Esophagus (tissue), 2 donors: ENCODE data around the gene NRDC. TPM values are rescaled to one million over a fixed set of nuclear protein-coding genes. Genes with fewer than 3 reads are reported as not detected.

Experiments used
- H3K27ac ChIP-seq, 2 donors: one replicate each; pipeline ENCODE4 v1.5.1; 2013; ENCODE audit warnings: low read depth in 2 of 2, mild to moderate bottlenecking in 2 of 2, inconsistent platforms in 1 of 2, low read length in 1 of 2, moderate library complexity in 1 of 2
- H3K27me3 ChIP-seq, 2 donors: one replicate each; pipeline ENCODE4 v1.6.1; 2013; ENCODE audit warnings: low read length in 2 of 2, control low read depth in 1 of 2, mild to moderate bottlenecking in 1 of 2; ENCODE audit not compliant: insufficient read depth in 2 of 2, control insufficient read depth in 1 of 2
- H3K36me3 ChIP-seq, 2 donors: one replicate each; pipeline ENCODE4 v1.6.1; 2013; ENCODE audit warnings: low read length in 1 of 2; ENCODE audit not compliant: control insufficient read depth in 2 of 2, insufficient read depth in 2 of 2
- H3K4me1 ChIP-seq, 2 donors: one replicate each; pipeline ENCODE4 v1.6.1; 2013; ENCODE audit warnings: low read length in 1 of 2; ENCODE audit not compliant: control insufficient read depth in 2 of 2, insufficient read depth in 2 of 2
- H3K4me3 ChIP-seq, 2 donors: one replicate each; pipeline ENCODE4 v1.5.1; 2013; ENCODE audit warnings: low read length in 2 of 2, mild to moderate bottlenecking in 2 of 2, low read depth in 1 of 2, moderate library complexity in 1 of 2
- H3K9me3 ChIP-seq, 2 donors: one replicate each; pipeline ENCODE4 v1.6.1; 2013; ENCODE audit warnings: mild to moderate bottlenecking in 2 of 2, low read depth in 1 of 2, low read length in 1 of 2, moderate library complexity in 1 of 2; ENCODE audit not compliant: control insufficient read depth in 2 of 2, insufficient read depth in 1 of 2
- WGBS, 2 donors: extraction: QIAGEN DNeasy Blood & Tissue Kit; methylation state at CpG; one replicate each; pipeline ENCODE4 v1.1.7; 2013; 5-methylcytosine and 5-hydroxymethylcytosine counted together
- polyA plus RNA-seq, 2 donors: library from polyadenylated mRNA; stranded (reverse); fragments of 200-250 nt; gene quantifications; one replicate each; pipeline ENCODE4 v1.2.3, GENCODE V29; 2013
- donor health status: healthy with polysubstance abuse.
- donor health status: Bipolar disorder and iron deficiency.

The NRDC gene
- polyA plus RNA-seq, 2 donors, result 51.3 to 78.1 TPM

- Histone ChIP-seq H3K4me1 (peaks cover 0 to 8% of the 10 kb centered on the region in 2 donors), H3K4me3 (no peak overlapping the region), H3K27ac (no peak overlapping the region), H3K36me3 (no peaks in the 10 kb centered on the region), H3K27me3 (no peaks in the 10 kb centered on the region), H3K9me3 (no peaks in the 10 kb centered on the region)
- WGBS, 2 donors, result 74 to 81% methylated on average over 7 of the region's 7 CpGs
Observed at GRCh38 chr1:51870603-51871350, 7.8 kb downstream of the NRDC start.

DNA sequence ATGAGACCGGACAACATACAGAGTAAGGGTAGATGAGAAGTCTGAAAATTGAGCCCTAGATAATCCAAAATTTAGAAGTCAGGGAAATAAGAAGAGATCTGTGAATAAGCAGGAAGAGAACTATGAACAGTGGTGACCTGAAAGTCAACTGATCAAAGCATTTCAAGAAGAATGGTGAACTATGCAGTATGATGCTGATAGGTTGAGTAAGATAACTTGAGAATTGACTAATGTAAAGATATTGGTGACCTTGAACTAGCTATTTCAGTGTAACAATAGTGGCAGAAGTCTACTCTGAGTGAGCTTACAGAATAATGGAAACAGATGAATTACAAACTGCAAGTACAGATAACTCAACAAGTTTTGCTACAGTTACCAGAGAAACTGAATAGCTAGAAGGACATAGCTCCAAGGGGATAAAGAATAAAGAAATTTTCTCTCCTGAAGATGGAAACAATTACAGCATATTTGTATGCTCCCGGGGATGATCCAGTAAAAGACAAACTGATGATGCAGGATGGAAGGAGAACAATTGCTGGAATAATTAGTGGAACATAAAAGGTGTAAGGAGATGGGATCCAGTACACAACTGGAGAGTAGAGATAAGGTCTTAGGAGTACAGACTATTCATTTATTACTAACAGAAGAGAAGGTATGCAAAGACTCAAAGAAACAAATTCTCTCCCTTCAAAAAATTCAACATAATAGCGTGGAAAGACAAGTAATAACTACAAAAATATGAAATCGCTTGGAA, 10.9 kb downstream of the NRDC start:
- peaks cover 0 to 2% of the 10 kb centered on the region in 2 donors for H3K4me1 ChIP-seq
- no peaks in the 10 kb centered on the region for H3K36me3 ChIP-seq
- H3K9me3 ChIP-seq, result no peaks in the 10 kb centered on the region
- H3K27ac ChIP-seq, result no peak overlapping the region
- no peak overlapping the region for H3K4me3 ChIP-seq
- no peaks in the 10 kb centered on the region for H3K27me3 ChIP-seq
- WGBS, 2 donors, result 94 to 96% methylated on average over 4 of the region's 4 CpGs

DNA sequence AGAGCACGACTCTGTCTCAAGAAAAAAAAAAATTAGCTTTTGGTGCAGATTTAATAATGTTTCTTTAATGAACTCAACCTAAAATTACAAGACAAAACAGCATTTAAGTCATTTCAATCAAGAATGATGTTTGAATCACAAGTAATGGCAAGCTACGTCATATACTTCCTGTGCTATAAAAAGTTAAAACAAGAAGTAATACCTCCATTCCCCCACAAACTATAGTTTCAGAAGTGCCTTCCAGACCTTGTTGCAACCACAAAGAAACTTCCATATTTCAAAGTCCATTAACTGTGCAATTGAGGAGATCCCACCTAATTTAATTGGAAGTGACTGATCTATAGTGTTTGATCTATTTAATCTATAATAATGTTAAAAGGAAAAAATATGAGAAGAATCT, 15.1 kb downstream of the NRDC start:
- Histone ChIP-seq H3K27ac (no peak overlapping the region), H3K4me1 (peaks cover 0 to under 1% of the 10 kb centered on the region in 2 donors), H3K4me3 (no peak overlapping the region), H3K27me3 (no peaks in the 10 kb centered on the region), H3K36me3 (peaks cover 0 to 2% of the 10 kb centered on the region in 2 donors), H3K9me3 (no peaks in the 10 kb centered on the region)
- 81 to 88% methylated on average over 2 of the region's 2 CpGs for WGBS, 2 donors

DNA sequence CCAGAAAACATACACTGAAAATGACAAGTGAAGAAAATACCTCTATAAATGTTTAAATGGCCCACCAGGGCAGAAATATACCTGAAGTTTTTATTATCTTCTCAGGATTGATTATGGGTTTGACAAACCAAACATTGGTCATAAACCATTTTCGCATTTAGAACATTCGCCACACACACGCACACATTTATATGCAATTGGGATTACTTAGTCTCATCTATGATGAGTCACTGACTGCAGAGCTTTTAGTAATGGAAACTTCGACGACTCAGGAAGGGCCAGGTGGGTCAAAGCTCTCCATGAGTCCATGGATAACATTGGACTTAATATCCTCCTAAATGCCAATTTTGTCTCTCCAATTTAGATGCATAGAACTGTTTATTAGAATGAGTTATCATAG, 16.9 kb downstream of the NRDC start:
- no peak overlapping the region for H3K27ac ChIP-seq
- WGBS, 2 donors, result 91 to 93% methylated on average over 5 of the region's 5 CpGs
- H3K9me3 ChIP-seq, result no peaks in the 10 kb centered on the region
- no peaks in the 10 kb centered on the region for H3K4me1 ChIP-seq
- H3K4me3 ChIP-seq, result no peak overlapping the region
- H3K27me3 ChIP-seq, result no peaks in the 10 kb centered on the region
- H3K36me3 ChIP-seq, result peaks cover 0 to 2% of the 10 kb centered on the region in 2 donors

DNA sequence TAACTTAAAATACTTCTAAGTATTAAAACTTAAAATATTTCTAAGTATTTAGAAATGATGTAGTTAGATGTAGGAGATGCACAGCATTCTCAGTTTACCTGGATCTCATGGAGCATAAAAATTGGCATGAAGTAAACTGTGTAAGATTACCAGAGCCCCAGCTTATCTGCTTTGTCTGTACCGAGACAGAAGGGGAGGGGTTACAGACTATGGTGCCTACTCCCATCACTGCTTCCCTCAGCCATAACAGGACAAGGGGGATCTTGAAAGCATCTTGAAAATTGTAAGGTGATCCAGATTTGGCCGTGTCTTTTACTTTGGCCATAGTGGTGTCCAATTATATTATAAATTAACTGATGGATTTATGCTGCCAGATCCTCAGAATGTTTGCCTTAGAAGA, 18.8 kb downstream of the NRDC start:
- Histone ChIP-seq H3K4me3 (no peak overlapping the region), H3K9me3 (no peaks in the 10 kb centered on the region), H3K27ac (no peak overlapping the region), H3K36me3 (peaks cover 0 to 2% of the 10 kb centered on the region in 2 donors), H3K27me3 (no peaks in the 10 kb centered on the region), H3K4me1 (no peaks in the 10 kb centered on the region)
- WGBS, 2 donors, result 78 to 80% methylated on average over 2 of the region's 2 CpGs

- H3K27me3 ChIP-seq, result no peaks in the 10 kb centered on the region
- WGBS, 2 donors, result 93 to 94% methylated on average over 2 of the region's 2 CpGs
- H3K4me3 ChIP-seq, result no peak overlapping the region
Observed at GRCh38 chr1:51859333-51859732, 19.2 kb downstream of the NRDC start.

DNA sequence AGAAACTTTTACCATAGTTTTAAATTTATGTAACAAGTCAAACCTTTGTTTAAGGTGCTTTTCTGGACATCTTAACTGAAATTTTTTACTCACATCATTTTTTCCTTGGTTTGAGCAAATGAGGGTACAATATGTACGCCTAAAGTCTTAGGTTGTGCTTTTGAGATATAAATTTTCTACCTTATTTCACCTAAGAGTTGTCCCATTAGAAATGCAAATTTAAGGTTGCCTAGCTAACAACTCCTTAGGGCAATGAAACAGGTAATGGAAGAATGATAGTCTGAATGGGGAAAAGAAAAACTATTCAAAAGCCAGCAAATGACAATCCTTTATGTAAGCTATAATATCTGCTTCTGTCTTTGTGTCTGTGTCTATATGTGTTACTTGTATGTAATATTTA, 19.6 kb downstream of the NRDC start:
- H3K27me3 ChIP-seq, result no peaks in the 10 kb centered on the region
- 84 to 92% methylated on average over 1 of the region's 1 CpG for WGBS, 2 donors
- H3K9me3 ChIP-seq, result no peaks in the 10 kb centered on the region
- no peak overlapping the region for H3K4me3 ChIP-seq
- no peak overlapping the region for H3K27ac ChIP-seq
- peaks cover 0 to 2% of the 10 kb centered on the region in 2 donors for H3K36me3 ChIP-seq
- no peaks in the 10 kb centered on the region for H3K4me1 ChIP-seq

More at GRCh38 chr1:51859333-51859732, 19.2 kb downstream of the NRDC start:
- Histone ChIP-seq H3K9me3 (no peaks in the 10 kb centered on the region), H3K4me1 (no peaks in the 10 kb centered on the region), H3K27ac (no peak overlapping the region), H3K36me3 (peaks cover 0 to 2% of the 10 kb centered on the region in 2 donors)

- Histone ChIP-seq H3K4me3 (no peak overlapping the region), H3K27ac (no peak overlapping the region), H3K9me3 (no peaks in the 10 kb centered on the region), H3K36me3 (peaks cover 0 to 2% of the 10 kb centered on the region in 2 donors), H3K27me3 (no peaks in the 10 kb centered on the region), H3K4me1 (no peaks in the 10 kb centered on the region)
Observed at GRCh38 chr1:51856745-51857144, 21.8 kb downstream of the NRDC start.

DNA sequence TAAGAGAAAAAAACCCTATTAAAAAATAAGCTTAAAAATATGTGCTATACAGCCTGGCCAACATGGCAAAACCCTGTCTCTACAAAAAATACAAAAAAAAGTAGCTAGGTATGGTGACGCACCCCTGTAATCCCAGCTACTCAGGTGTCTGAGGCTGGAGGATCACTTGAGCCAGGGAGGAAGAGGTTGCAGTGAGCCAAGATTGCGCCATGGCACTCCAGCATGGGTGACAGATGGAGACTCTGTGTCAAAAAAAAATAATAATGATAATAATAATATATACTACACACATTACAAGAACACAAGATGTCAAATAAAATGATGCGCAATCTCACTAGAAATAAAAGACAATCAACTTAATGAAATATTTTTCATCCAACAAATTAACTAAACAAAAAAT, 22.9 kb downstream of the NRDC start:
- H3K36me3 ChIP-seq, result peaks cover 0 to 2% of the 10 kb centered on the region in 2 donors
- no peak overlapping the region for H3K27ac ChIP-seq
- no peak overlapping the region for H3K4me3 ChIP-seq
- no peaks in the 10 kb centered on the region for H3K27me3 ChIP-seq
- no peaks in the 10 kb centered on the region for H3K4me1 ChIP-seq
- no peaks in the 10 kb centered on the region for H3K9me3 ChIP-seq
- 99% methylated on average over 3 of the region's 3 CpGs for WGBS, 2 donors
